Lung (tissue), 12 donors: ENCODE data around the gene PTCSC3. TPM values are rescaled to one million over a fixed set of nuclear protein-coding genes. Genes with fewer than 3 reads are reported as not detected.

ENCODE experiments used
- ATAC-seq: fragments of 200-7000 bp; cut with Tn5 transposase; one replicate; pipeline ENCODE4 v1.9.1; 2020; ENCODE audit warnings: moderate number of reproducible peaks; ENCODE audit not compliant: insufficient read depth, low FRiP score
- DNase-seq, 3 donors: peaks; one replicate each; pipeline ENCODE4 v3.0.0-alpha.2; 2013 to 2017
- H3K27ac ChIP-seq, 2 donors: one replicate each; pipeline ENCODE4 v1.5.1; 2013; ENCODE audit warnings: mild to moderate bottlenecking in 2 of 2, moderate library complexity in 2 of 2, control low read depth in 1 of 2, inconsistent platforms in 1 of 2, low read depth in 1 of 2, low read length in 1 of 2
- H3K27me3 ChIP-seq, 3 donors: one replicate each; pipeline ENCODE4 v1.5.1; 2013; ENCODE audit warnings: low read length in 2 of 3; ENCODE audit not compliant: control insufficient read depth in 3 of 3, insufficient read depth in 3 of 3
- H3K36me3 ChIP-seq, 4 donors: one replicate each; pipeline ENCODE4 v1.5.1; 2013; ENCODE audit warnings: low read length in 4 of 4, mild to moderate bottlenecking in 1 of 4, moderate library complexity in 1 of 4; ENCODE audit not compliant: control insufficient read depth in 4 of 4, insufficient read depth in 4 of 4
- H3K4me1 ChIP-seq, 5 donors: one replicate each; pipeline ENCODE4 v1.5.1; 2013; ENCODE audit warnings: low read length in 5 of 5, mild to moderate bottlenecking in 2 of 5, moderate library complexity in 1 of 5; ENCODE audit not compliant: control insufficient read depth in 5 of 5, insufficient read depth in 5 of 5
- H3K4me3 ChIP-seq: one replicate; pipeline ENCODE4 v1.5.1; 2013; ENCODE audit warnings: mild to moderate bottlenecking, control low read depth, moderate library complexity
- H3K9ac ChIP-seq, 2 donors: one replicate each; pipeline ENCODE4 v1.5.1; 2013; ENCODE audit warnings: low read length in 2 of 2, control low read depth in 1 of 2; ENCODE audit not compliant: insufficient read depth in 1 of 2
- H3K9me3 ChIP-seq, 4 donors: one replicate each; pipeline ENCODE4 v1.5.1; 2013; ENCODE audit warnings: low read length in 3 of 4, mild to moderate bottlenecking in 1 of 4, moderate library complexity in 1 of 4; ENCODE audit not compliant: control insufficient read depth in 4 of 4, insufficient read depth in 3 of 4
- WGBS, 2 donors: extraction: QIAGEN DNeasy Blood & Tissue Kit; methylation state at CpG; one replicate each; pipeline ENCODE4 v1.1.7; 2013; 5-methylcytosine and 5-hydroxymethylcytosine counted together
- polyA plus RNA-seq, 2 donors: library from polyadenylated mRNA; stranded (reverse); fragments of 200-250 nt; gene quantifications; one replicate each; pipeline ENCODE4 v1.2.1, GENCODE V29; 2013
- total RNA-seq, 2 donors: library from RNA; depleted of rRNA in 1 of 2; stranded (reverse); fragments of >200 nt in 1 of 2; gene quantifications; one replicate each; pipeline ENCODE4 v1.2.1, GENCODE V29; 2014 to 2021
- TF ChIP-seq, protein P1 (sequence below): IDR thresholded peaks from 2 replicates; pipeline ENCODE4 v1.5.1; 2012; ENCODE audit warnings: mild to moderate bottlenecking; ENCODE audit errors: control extremely low read depth, extremely low read depth
- donor health status: control.
- donor health status: control.
- donor health status: Bipolar disorder and iron deficiency.
- donor health status: healthy.
- donor health status: DM: yes; HTN: yes; CAD: no.

The PTCSC3 gene
- total and polyA plus RNA-seq, 4 donors, result 0.60 to 2.3 (median 0.82) TPM

GRCh38 chr14:36163451-36163850, 13.1 kb downstream of the PTCSC3 start:
- H3K9ac ChIP-seq, result no peak overlapping the region
- H3K36me3 ChIP-seq, result no peaks in the 10 kb centered on the region
- no peak overlapping the region for H3K4me3 ChIP-seq
- no peaks in the 10 kb centered on the region for H3K9me3 ChIP-seq
- TF ChIP-seq, protein P1, sequence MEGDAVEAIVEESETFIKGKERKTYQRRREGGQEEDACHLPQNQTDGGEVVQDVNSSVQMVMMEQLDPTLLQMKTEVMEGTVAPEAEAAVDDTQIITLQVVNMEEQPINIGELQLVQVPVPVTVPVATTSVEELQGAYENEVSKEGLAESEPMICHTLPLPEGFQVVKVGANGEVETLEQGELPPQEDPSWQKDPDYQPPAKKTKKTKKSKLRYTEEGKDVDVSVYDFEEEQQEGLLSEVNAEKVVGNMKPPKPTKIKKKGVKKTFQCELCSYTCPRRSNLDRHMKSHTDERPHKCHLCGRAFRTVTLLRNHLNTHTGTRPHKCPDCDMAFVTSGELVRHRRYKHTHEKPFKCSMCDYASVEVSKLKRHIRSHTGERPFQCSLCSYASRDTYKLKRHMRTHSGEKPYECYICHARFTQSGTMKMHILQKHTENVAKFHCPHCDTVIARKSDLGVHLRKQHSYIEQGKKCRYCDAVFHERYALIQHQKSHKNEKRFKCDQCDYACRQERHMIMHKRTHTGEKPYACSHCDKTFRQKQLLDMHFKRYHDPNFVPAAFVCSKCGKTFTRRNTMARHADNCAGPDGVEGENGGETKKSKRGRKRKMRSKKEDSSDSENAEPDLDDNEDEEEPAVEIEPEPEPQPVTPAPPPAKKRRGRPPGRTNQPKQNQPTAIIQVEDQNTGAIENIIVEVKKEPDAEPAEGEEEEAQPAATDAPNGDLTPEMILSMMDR, result no peak
- no peak for DNase-seq
- 76 to 83% methylated on average over 5 of the region's 5 CpGs for WGBS, 2 donors
- H3K27me3 ChIP-seq, result no peaks in the 10 kb centered on the region
- no peaks in the 10 kb centered on the region for H3K4me1 ChIP-seq
- H3K27ac ChIP-seq, result no peak overlapping the region
- no peak for ATAC-seq

DNA sequence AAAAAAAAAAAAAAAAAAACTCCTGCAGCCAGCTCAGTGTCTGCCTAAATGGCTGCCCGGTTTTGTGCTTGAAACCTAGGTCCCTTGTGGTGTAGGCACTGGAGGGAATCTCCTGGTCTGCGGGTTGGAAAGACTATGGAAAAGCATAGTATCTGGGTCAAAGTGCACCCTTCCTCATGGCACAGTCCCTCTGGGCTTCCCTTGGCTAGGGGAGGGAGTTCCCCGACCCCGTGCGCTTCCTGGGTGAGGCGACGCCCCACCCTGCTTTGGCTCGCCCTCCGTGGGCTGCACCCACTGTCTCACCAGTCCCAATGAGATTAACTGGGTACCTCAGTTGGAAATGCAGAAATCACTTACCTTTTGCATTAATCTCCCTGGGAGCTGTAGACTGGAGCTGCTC, 14.3 kb downstream of the PTCSC3 start:
- Histone ChIP-seq H3K9me3 (no peaks in the 10 kb centered on the region), H3K4me1 (no peaks in the 10 kb centered on the region), H3K4me3 (no peak overlapping the region), H3K27me3 (no peaks in the 10 kb centered on the region), H3K9ac (no peak overlapping the region), H3K36me3 (no peaks in the 10 kb centered on the region), H3K27ac (no peak overlapping the region)
- WGBS, 2 donors, result 91% methylated on average over 9 of the region's 9 CpGs
- TF ChIP-seq, protein P1, result no peak
- DNase-seq (no peak), ATAC-seq (no peak)

DNA sequence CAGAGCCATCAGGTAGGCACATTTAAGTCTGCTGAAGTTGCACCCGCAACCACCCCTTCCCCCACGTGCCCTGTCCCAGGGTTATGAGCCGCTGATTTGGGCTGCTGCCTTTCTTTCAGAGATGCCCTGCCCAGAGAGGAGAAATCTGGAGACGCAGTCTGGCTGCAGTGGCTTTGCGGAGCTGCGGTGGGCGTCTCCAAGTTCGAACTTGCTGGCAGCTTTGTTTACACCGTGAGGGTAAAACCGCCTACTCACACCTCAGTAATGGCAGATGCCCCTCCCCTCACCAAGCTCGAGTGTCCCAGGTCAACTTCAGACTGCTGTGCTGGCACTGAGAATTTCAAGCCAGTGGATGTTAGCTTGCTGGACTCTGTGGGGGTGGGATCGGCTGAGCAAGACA, 14.7 kb downstream of the PTCSC3 start:
- WGBS, 2 donors, result 64 to 65% methylated on average over 12 of the region's 12 CpGs
- DNase-seq (no peak), ATAC-seq (no peak)
- no peak overlapping the region for H3K27ac ChIP-seq
- H3K36me3 ChIP-seq, result no peaks in the 10 kb centered on the region
- H3K27me3 ChIP-seq, result no peaks in the 10 kb centered on the region
- H3K9me3 ChIP-seq, result no peaks in the 10 kb centered on the region
- H3K4me1 ChIP-seq, result no peaks in the 10 kb centered on the region
- TF ChIP-seq, protein P1, result no peak
- no peak overlapping the region for H3K9ac ChIP-seq
- H3K4me3 ChIP-seq, result no peak overlapping the region

- no peak for ATAC-seq
- Histone ChIP-seq H3K4me1 (no peaks in the 10 kb centered on the region), H3K27ac (no peak overlapping the region), H3K9ac (no peak overlapping the region), H3K4me3 (no peak overlapping the region), H3K27me3 (no peaks in the 10 kb centered on the region), H3K9me3 (peaks cover 0 to 11% (median 0%) of the 10 kb centered on the region in 4 donors), H3K36me3 (no peaks in the 10 kb centered on the region)
- DNase-seq, result no peak
- WGBS, 2 donors, result 90 to 94% methylated on average over 3 of the region's 3 CpGs
- TF ChIP-seq, protein P1, result no peak
Observed at GRCh38 chr14:36151335-36151734, 25.2 kb downstream of the PTCSC3 start.
